HFF-Myc (cell line): ENCODE results near the gene STOML1.

Source experiments
- DNase-seq: peaks from one replicate; pipeline ENCODE4 v3.0.0-alpha.2; 2011; ENCODE audit warnings: low read depth; ENCODE audit errors: extremely low read depth
- H3K4me3 ChIP-seq: replicated peaks from 2 replicates; pipeline ENCODE4 v1.5.1; 2011; ENCODE audit warnings: low read depth, mild to moderate bottlenecking, control low read depth, low read length
- CTCF ChIP-seq: IDR thresholded peaks from 2 replicates; pipeline ENCODE4 v1.5.1; 2012; ENCODE audit warnings: mild to moderate bottlenecking, low read depth, low read length, control low read depth; ENCODE audit errors: missing control alignments

Gene STOML1

GRCh38 chr15:73944161-73945129 lies 47.6 kb downstream of the STOML1 start:
- no peak for TF ChIP-seq CTCF
- DNase-seq, result no peak
- H3K4me3 ChIP-seq, result no peak overlapping the region

GRCh38 chr15:73942751-73943270 lies 49.3 kb downstream of the STOML1 start:
- DNase-seq, result no peak
- H3K4me3 ChIP-seq, result no peak overlapping the region
- TF ChIP-seq CTCF, result no peak

GRCh38 chr15:73941871-73942635 lies 50.0 kb downstream of the STOML1 start:
- no peak for DNase-seq
- TF ChIP-seq CTCF, result no peak
- H3K4me3 ChIP-seq, result no peak overlapping the region

GRCh38 chr15:73941449-73941848 lies 50.6 kb downstream of the STOML1 start:
- no peak for DNase-seq
- H3K4me3 ChIP-seq, result no peak overlapping the region
- no peak for TF ChIP-seq CTCF

GRCh38 chr15:73941044-73941443 lies 51.1 kb downstream of the STOML1 start:
- no peak overlapping the region for H3K4me3 ChIP-seq
- no peak for TF ChIP-seq CTCF
- no peak for DNase-seq

- no peak for TF ChIP-seq CTCF
- DNase-seq, result no peak
- H3K4me3 ChIP-seq, result no peak overlapping the region
Observed at GRCh38 chr15:73940061-73940981, 51.8 kb downstream of the STOML1 start.
